AML-193 (cell line): Measurements from ENCODE around the gene EFEMP1.

Experiments
- DNase-seq, 2 experiments: peaks; one replicate each; lab custom pipeline; 2025; lab: John Stamatoyannopoulos, UW

Gene EFEMP1

GRCh38 chr2:55932843-55933242 lies 9.3 kb upstream of the EFEMP1 start:
- no peak for DNase-seq

GRCh38 chr2:55931281-55931680 lies 7.7 kb upstream of the EFEMP1 start:
- DNase-seq, result no peak

GRCh38 chr2:55929476-55929875 lies 5.9 kb upstream of the EFEMP1 start:
- no peak for DNase-seq

- DNase-seq, result no peak
These were observed 3.4 kb upstream of the EFEMP1 start for GRCh38 chr2:55926974-55927373.

- DNase-seq, result no peak
These were observed 2.7 kb upstream of the EFEMP1 start for GRCh38 chr2:55926246-55926645.

GRCh38 chr2:55923982-55924321 lies 370 bp upstream of the EFEMP1 start:
- no peak for DNase-seq

- no peak for DNase-seq
These were observed 1.2 kb downstream of the EFEMP1 start for GRCh38 chr2:55922291-55922907.

GRCh38 chr2:55919574-55919973 lies 4.0 kb downstream of the EFEMP1 start:
- no peak for DNase-seq

- no peak for DNase-seq
These were observed 4.7 kb downstream of the EFEMP1 start for GRCh38 chr2:55918856-55919255.

GRCh38 chr2:55917713-55918390 lies 5.7 kb downstream of the EFEMP1 start:
- no peak for DNase-seq

GRCh38 chr2:55917117-55917516 lies 6.5 kb downstream of the EFEMP1 start:
- DNase-seq, result no peak

GRCh38 chr2:55916473-55917049 lies 7.0 kb downstream of the EFEMP1 start:
- no peak for DNase-seq

GRCh38 chr2:55914786-55915185 lies 8.8 kb downstream of the EFEMP1 start:
- DNase-seq, result no peak

- no peak for DNase-seq
These were observed 10.7 kb downstream of the EFEMP1 start for GRCh38 chr2:55912926-55913325.

- no peak for DNase-seq
These were observed 13.5 kb downstream of the EFEMP1 start for GRCh38 chr2:55910077-55910476.

GRCh38 chr2:55907686-55908085 lies 15.9 kb downstream of the EFEMP1 start:
- no peak for DNase-seq

- no peak for DNase-seq
These were observed 16.6 kb downstream of the EFEMP1 start for GRCh38 chr2:55906993-55907392.

- no peak for DNase-seq
These were observed 19.9 kb downstream of the EFEMP1 start for GRCh38 chr2:55903727-55904126.

- no peak for DNase-seq
These were observed 20.6 kb downstream of the EFEMP1 start for GRCh38 chr2:55902971-55903370.

GRCh38 chr2:55902429-55902828 lies 21.2 kb downstream of the EFEMP1 start:
- DNase-seq, result no peak

GRCh38 chr2:55901941-55902340 lies 21.6 kb downstream of the EFEMP1 start:
- DNase-seq, result no peak

GRCh38 chr2:55901322-55901721 lies 22.3 kb downstream of the EFEMP1 start:
- DNase-seq, result no peak

- DNase-seq, result no peak
These were observed 23.7 kb downstream of the EFEMP1 start for GRCh38 chr2:55899881-55900280.
